GM19452 (cell line): ENCODE data around the gene NOTCH1.
A peak's percentile ranks its signal among the peaks of the same experiment; 100 is the strongest.

Experiments
- ATAC-seq: cut with Tn5 transposase; IDR thresholded peaks from one replicate; pipeline ENCODE4 v1.9.1; 2021; ENCODE audit not compliant: unreplicated experiment

Gene NOTCH1

DNA sequence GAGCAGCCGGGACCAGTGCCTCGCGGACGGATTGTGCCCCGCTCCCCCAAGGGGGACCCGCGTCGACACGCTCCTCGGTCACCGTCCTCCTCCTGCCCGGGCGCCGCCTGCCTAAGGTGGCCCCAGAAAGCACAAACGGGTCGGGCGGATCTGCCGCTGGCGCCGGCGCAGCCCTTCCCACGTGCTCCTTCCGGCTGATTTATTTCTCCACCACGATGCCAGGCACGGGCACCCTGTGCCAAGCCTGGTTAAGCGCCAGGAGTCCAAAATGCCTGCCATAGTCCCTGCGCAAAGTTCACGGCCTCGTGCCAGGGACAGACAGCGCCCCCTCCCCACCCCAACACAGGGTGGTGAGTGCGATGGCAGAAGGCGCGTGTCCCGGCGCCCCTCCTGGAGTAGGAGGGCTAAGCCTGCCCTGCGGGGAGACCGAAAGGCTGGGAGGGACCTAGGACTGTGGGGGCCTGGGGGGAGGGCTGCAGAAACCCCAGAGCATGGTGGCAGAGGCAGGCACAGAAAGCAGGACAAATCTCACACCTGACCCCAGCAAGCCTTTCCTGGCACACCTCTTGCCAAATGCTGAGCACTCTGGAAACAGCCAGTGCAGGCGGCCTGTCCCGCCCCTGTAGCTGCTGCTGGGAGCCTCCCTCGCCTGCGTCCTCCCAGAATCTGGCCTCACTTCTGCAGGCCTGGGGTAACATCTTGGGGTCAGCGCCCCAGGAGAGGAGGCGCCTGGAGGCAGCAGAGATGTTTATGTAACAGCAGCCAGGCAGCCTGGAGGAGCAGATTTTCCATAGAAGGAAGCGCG lies 1.1 kb upstream of the NOTCH1 start:
- peak; percentile 5 for ATAC-seq

DNA sequence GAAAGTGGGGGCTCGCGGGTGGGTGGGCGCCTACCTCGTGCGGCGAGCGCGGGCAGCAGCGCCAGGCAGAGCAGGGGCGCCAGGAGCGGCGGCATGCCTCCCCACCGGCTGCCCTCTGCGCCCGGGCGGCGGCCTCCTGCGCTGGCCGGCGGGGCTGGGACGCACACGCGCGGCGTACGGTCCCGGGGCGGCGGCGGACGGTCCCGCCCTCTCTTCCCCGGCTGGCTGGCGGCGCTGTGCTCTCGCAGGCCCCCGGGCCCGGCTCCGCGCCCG lies 220 bp downstream of the NOTCH1 start:
- ATAC-seq: no peak

DNA sequence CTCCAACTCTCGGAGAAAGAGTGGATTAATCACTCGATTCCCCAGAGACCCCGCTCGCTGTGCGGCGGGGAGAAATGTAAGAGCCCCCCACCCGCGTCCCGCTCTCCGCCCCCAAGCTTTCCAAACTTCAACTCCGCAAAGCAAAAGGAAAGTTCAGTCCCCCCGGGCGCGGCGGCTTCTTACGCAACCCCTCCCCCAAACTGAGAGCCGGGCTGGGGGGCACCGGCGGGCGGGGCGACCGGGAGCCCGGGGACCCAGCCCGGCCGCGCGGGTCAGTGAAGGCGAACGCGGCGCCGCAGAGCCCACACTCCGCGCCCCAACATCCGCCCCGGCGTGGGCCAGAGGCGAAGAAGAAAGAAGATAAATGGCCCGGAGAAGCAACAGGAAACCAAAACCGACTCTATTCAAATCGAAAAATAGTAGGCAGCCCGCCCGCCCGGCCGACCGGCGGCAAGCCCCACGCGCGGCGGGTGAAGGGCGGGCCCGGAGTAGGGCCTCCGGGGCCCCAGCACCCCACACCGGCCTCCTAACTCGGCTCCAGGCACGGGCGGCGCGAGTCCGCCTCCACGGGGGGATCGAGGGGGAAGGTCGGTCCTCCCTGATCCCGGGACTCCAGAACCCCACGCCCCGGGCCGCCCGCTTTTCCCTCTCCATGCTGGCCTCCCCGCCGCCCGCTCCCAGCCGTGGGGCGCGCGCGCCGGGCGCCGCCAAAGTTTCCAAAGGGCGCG lies 720 bp downstream of the NOTCH1 start:
- peak; percentile 9 for ATAC-seq

- ATAC-seq: no peak
Measured at GRCh38 chr9:136544548-136544963, 1.3 kb downstream of the NOTCH1 start.

DNA sequence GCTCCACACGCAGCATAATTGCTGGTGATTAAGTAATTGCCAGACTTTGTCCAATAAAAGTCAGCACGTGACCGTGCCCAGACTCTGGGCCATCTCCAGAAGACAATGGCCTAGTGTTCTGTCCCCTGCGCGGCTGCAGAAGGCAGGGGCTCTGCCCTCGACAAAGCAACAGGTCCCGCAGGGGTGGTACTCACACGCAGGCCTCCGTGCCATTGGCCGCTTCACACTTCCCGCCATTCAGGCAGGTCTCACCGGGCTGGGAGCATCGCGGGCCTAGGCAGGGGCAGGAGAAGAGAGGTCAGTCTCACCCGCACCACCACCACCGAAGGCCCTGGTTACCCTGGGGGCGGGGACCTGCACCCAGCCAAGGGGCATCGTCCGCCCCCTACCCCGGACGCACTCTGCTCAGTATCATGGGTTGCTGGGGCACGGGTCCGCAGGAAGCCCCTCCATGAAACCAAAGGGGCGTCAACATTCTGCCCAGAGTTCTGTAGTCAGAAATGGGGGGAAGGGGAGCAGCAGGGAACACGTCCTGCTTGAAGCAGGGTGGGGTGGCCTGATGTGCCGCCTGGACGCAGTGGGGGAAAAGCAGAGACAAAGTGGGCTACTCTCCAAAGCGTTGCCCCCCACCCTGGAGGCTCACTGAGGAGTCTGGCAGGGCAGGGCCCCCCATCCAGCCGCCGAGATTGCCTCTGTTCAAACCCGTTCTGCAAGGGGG lies 1.9 kb downstream of the NOTCH1 start:
- ATAC-seq: no peak

GRCh38 chr9:136543280-136543679 lies 2.6 kb downstream of the NOTCH1 start:
- ATAC-seq: no peak

GRCh38 chr9:136542241-136543040 lies 3.4 kb downstream of the NOTCH1 start:
- no peak for ATAC-seq

GRCh38 chr9:136541709-136542108 lies 4.1 kb downstream of the NOTCH1 start:
- ATAC-seq: no peak

- no peak for ATAC-seq
Measured at GRCh38 chr9:136541179-136541578, 4.7 kb downstream of the NOTCH1 start.

DNA sequence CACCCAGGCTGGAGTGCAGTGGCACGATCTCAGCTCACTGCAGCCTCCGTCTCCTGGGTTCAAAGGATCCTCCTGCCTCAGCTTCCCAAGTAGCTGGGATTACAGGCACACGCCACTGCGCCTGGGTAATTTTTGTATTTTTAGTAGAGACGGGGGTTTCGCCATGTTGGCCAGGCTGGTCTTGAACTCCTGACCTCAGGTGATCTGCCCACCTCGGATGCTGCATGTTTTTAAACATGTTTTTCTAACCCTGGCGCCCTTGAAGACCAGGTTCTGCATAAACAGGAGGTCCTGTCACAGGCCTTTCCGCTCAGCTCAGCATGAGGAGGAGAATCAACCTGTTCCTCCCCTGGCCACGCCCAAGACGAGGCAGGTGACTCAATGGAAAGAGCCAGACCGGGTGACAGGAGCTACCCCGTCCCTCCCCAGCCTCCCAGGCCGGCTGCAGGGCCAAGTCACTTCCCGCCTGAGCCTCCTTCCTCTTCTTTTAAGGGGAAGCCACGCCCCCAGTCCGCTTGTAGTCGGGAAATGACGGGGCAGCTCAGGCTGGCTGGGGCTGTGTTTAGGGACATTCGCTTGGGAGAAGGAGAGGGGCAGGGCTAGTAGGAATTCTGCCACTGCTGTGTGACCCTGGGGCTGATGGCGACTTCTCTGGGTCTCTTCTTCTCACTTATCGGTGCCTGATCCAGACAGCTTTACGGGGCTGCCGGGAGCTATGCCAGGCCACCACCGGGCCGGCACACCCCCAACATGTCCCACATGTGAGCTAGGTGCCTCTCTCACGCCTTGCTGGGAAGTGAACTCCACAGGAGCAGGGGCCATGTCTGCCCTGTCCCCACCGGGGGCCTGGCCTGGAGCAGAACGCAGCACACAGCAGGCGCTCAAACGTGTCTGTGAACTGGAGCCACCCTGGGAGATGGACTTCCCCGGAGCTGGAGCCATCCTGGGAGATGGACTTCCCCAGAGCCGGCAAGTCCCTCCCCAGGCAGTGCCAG lies 6.1 kb downstream of the NOTCH1 start:
- ATAC-seq: peak; percentile 39

DNA sequence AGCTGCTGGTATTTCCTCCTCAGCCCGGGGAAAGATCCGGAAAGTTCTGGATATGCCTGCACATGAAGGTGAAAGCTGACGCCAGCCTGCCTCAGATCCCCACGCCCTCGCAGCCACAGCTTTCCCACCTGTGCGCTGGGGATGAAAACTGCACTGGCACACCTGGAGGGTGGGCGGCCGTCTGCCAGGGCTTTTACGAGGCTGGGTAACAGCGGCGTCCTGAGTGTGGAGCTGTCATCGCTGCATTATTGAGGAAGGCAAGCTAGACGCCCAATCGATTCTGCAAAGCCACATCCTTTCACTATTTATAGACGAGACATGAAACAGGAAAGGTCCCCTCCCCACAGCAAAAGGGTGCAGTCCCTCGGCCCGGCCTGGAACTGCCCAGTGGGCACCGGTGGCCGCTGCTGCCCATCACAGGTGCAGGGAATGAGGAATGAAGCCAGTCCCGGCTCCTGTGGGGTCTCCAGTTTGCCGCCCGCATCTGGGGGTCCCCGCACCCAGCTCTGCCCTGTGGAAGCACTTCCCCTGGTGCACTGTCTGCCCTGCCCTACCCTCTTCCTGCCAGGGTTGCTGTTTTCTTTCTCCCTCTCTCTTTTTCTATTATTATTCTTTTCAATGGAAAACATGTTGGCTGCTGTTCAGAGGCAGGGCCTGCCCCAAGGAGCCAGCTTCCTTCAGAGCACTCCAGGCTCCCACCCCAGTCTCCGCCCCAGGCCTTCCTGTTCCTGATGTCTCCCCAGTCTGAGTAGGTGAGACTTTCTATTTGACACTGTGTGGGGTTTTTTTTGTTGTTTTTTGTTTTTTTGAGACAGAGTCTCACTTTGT lies 7.0 kb downstream of the NOTCH1 start:
- no peak for ATAC-seq

GRCh38 chr9:136537896-136538598 lies 7.8 kb downstream of the NOTCH1 start:
- no peak for ATAC-seq

DNA sequence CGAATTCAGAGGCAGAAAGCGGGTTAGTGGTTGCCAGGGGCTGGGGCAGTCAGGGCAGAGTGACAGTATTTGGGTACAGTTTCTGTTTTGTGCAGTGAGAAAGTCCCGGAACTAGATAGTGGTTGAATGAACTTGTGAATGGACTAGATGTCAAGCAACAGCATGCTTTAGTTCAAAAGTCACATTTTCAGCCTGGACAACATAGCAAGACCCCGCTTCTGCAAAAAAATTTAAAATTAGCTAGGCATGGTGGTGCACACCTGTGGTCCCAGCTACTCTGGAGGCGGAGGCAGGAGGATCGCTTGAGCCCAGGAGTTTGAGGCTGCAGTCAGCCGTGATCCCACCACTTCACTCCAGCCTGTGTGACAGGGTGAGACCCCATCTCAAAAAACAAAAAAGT lies 8.4 kb downstream of the NOTCH1 start:
- no peak for ATAC-seq

- ATAC-seq: no peak
Measured at GRCh38 chr9:136536721-136537241, 9.1 kb downstream of the NOTCH1 start.

DNA sequence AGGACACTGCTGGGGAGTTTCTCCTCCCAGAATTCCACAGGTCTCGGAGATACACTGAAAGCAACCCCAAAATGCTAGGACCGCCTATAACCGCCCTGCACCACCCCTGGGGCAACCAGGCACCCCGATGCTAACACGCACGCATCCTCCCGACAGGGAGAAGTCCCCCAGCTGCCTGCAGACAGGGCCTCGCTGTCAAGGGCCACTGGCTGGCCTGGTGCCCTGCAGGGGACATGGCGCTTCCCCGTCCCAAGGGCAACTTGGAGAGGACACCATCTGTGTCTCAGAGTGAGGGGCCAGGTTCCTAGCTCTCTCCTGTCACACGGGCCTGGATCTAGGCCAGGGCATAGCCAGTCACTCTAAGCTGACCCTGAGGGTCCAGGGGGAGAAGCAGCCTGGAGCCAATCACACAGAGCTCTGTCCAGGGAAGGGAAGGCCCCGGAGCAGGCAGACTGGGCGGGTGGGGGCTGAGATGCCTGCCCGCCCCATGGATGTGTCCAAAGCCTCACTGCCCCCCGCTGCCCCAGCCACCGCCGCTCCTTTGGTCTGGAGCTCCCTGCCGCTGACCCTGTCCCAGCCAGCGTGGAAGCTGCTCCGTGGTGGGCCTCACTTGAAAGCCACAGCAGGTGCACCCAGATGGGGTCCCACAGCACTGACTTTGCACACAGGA lies 9.7 kb downstream of the NOTCH1 start:
- no peak for ATAC-seq

- no peak for ATAC-seq
Measured at GRCh38 chr9:136535070-136535469, 10.8 kb downstream of the NOTCH1 start.

GRCh38 chr9:136534366-136534765 lies 11.5 kb downstream of the NOTCH1 start:
- ATAC-seq: no peak

DNA sequence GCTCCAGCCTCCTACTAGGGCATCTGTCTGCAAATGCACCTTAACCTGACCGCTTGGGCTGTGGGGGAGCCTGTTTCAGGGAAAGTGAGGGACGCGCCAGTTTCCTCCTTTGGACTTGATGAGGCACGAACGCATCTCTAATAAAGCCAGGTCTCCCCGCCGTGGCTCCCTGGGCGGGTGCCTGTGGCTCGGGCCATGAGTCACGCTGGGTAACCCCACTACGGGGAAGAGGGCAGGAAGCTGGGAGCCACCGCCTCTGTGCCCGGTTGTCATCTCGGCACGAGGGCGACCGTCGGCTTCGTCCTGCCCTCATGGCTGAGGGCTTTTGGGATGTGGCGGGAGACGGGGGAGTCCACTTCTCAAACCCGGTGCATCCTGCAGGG lies 12.1 kb downstream of the NOTCH1 start:
- no peak for ATAC-seq
